Limb (tissue), 2 donors: ENCODE results near the gene WIPF1.

Experiments used
- DNase-seq, 2 donors: peaks; one replicate each; pipeline ENCODE4 v3.0.0-alpha.2; 2016; ENCODE audit errors: extremely low spot score in 2 of 2

WIPF1 gene

DNA sequence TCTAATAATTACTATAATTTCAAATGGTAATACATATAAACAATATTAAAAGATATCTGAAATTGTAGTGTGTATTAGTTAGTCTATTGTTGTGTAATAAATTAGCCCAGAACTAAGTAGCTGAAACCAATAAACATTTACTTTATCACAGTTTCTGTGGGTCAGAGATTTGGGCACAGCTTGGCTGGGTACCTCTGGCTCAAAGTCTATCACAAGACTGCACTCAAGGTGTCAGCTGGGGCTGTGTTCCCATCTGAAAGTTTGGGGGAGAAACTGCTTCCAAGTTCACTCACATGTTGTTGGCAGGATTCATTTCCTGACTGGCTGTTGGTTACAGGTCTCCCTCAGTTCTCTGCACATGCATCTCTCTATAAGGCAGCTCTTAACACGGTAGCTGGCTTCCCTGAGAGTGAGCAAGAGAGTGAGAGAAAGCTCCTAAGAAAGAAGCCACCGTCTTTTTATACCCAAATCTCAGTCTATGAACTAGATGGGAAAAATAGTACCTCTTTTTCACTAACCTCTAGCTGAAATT lies 25.6 kb upstream of the WIPF1 start:
- DNase-seq = no peak

- DNase-seq = no peak
Measured at GRCh38 chr2:174621323-174621722, 23.7 kb upstream of the WIPF1 start.

DNA sequence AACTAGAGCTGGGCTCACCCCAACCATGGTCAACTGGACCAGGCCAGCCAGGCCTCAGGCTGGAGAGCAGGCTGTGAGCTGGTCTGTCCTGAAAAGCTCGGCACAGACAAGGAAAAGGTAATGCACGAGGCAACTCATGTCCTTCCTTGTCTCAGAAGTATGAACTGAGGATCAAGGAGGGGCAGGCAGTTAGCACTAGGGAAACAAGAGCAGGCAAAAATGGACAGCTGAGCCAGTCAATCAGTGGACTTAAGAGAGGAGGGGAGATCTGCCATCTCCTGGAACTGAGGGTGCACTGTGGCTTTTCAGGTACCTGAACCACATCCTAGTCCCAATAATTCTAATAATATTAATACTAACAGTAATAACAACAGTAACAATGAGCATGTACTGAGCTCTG lies 20.6 kb upstream of the WIPF1 start:
- DNase-seq = no peak

GRCh38 chr2:174617718-174618117 lies 20.1 kb upstream of the WIPF1 start:
- DNase-seq = no peak

GRCh38 chr2:174617120-174617519 lies 19.5 kb upstream of the WIPF1 start:
- no peak for DNase-seq

DNA sequence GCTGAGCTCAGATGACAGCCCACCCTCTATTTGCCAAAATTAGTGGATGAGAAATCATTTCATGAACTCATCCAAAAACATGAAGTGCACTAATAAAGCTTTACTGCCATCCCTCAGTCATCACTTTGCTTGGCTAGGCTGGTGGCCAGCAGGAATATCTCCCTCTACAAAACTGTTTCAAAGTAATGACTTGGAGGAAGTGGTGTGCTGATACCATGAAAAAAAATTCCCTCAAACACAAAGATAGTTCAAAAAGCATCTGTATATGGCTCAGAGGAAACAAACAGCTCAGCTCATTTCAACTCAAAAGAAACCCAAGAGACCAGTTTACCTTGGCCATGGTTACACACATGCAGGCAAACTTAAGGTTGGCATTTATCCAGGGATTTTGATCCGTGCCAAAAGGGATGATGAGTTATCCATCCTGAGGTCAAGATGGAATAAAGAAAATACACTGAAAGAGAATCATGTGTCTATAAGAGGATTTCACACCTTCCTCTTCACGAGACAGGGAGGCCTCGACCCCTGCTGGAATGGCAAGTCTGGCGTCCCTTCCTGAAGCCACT lies 18.4 kb upstream of the WIPF1 start:
- no peak for DNase-seq

GRCh38 chr2:174614261-174614660 lies 16.7 kb upstream of the WIPF1 start:
- DNase-seq = no peak

GRCh38 chr2:174613531-174613930 lies 15.9 kb upstream of the WIPF1 start:
- DNase-seq = no peak

GRCh38 chr2:174612970-174613369 lies 15.4 kb upstream of the WIPF1 start:
- DNase-seq = no peak

DNA sequence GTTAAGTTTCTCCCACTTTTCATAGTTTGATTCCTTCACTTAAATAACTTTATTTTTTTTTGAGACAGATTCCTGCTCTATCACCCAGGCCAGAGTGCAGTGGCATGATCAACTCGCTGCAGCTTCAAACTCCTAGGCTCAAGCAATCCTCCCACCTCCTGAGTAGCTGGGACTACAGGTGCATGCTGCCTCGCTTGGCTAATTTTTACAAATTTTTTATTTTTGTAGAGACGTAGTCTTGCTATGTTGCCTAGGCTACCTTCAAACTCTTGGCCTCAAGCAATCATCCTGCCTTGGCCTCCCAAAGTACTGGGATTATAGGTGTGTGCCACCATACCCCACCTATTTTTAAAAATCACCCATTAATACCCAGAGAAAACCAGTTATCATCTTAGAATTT lies 14.2 kb upstream of the WIPF1 start:
- no peak for DNase-seq

GRCh38 chr2:174611006-174611405 lies 13.4 kb upstream of the WIPF1 start:
- no peak for DNase-seq

GRCh38 chr2:174610243-174610995 lies 12.8 kb upstream of the WIPF1 start:
- no peak for DNase-seq

DNA sequence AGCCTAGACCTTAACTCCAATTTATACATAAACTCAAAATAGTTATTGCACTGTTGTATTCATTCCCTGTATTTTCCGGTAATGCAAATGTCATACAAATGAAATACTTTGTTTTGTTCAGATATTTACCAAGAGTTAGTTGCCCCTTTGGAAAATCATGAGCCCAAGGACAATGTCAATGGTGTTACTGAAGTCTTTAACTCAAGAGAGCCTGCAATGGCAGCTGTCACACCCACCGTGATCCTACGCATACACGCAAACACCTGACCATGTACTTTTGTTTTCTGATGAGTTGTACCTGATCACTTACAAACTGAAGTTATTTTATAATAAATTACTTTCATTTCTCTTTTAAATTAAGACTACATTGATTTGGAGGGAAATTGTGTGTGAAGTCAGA lies 11.7 kb upstream of the WIPF1 start:
- no peak for DNase-seq

DNA sequence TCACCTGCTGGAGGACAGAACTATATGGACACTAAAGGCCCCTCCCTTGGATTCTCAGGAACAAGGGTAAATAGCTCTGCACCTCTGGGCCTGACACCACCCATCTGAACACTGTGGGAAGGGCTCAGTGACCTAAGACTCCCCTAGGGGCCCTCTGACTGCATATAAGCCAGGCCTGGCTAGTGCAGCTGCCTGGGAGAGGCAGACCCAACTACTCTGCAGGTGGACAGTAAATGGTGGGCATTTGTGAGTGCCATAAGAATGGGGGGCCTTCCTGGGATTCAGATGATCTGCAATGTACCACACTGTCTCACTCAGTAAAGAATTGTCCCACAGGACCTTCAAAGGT lies 11.2 kb upstream of the WIPF1 start:
- DNase-seq = no peak

DNA sequence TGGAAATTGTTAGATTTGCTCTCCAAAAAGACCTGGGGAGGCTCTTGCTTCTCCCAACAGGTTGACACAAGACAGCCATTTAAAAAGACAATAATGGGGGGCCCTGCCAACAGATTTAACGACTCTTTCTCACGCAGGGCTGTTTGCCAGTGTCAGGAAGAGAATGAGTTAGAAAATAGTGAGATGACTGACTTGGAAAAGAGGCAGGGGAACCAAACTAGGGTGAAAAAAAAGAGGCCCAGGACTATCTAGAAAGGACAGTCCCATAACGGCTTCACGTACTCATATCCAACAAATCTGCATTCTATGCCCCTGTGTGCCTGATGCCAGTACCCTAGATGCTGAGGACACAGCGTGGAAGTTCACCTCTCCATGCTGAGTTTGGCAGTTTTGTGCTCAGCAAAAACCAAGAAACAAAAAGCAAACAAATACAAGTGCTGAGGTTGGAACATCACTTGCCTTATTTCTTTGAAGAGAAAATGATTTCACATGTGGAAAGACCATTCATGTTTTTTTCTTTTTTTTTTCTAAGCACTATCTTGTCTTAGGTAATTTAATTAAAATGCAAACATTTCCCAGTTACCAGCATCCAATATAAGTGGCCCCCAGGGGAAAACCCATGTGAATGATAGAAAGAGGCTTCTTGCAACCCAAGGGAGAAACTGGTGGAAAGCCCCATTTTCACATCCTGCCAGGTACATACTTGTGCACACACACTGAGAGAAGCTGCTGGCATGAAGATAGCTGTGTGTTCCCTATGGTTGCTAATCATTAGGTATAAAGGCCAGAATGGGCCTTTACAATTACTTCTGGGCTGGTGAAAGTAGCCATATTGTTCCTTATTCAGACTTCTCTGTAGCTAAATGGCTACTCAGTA lies 10.6 kb upstream of the WIPF1 start:
- DNase-seq = no peak

GRCh38 chr2:174607584-174607983 lies 10.0 kb upstream of the WIPF1 start:
- DNase-seq = no peak

DNA sequence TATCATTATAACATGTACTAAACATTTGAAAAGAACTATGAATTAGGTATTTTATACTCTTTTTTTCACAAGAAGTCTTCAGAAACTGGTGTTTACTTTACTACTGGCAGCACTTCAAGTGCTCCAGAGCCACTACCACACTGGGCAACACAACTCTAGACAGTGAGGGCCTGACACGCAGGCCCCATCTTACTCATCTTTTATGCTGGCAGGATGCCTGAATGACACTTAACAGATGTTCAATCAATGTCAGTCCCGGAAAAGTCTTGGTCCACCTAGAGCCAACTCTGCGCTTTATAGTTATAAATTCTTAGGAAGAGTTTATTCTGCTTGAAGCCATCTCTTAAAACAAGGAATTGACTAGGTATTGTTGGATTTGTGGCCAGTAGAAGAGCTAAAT lies 8.7 kb upstream of the WIPF1 start:
- DNase-seq = no peak

GRCh38 chr2:174605687-174606086 lies 8.1 kb upstream of the WIPF1 start:
- no peak for DNase-seq

DNA sequence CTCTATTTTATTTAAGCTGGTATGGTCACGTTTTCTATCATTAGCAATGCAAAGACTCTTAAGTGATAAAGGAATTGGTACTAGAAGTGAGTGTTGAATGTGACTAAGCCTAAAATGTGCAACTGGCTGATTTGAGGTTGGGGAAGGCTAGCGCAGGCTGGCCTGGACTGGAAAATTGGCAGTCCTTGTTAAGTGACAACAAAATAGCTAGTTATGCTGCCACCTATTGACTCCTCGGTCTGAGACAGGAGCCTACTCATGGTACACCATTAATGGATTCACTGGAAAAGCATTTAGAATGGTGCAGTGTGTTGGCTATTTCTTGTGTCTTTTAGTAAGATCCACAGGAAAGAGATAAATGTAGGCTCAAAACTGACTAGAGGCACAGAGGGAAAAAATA lies 5.7 kb upstream of the WIPF1 start:
- no peak for DNase-seq

DNA sequence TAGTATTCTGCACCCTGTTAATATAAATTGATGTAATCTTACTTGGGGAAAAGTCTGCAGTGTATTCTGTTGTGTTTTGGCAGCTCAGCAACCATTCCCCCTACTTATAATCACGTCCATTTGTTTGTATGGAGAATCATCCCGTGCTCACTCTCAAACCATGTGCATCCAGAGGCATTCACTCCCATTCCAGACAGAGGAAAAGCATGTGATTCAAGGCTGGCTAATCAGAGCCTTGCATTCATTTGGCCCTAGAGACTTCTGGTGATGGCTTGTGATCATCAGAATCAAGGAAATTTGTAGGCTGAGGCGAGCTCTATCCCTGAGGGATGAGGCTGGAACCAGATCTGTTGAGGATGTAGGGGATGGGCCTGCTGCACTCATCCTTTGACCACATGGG lies 5.1 kb upstream of the WIPF1 start:
- no peak for DNase-seq

DNA sequence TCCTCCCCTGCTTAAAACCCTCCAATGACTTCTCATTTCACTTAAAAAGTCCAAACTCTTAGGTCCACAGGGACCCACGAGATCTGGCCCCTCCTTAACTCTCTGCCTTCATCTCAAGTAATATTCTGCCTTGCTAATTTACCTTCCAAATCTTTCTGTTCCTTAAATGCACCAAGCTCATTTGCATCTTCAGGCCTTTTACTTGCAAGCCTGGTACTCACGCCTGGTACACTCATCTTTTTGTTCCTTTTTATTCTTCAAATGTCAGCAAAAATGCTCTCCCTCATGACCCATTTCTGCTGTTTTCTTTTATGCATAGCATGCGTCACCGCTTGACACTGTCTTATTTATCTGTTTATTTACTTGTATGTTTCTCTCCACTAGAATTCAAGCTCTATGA lies 2.7 kb upstream of the WIPF1 start:
- DNase-seq = no peak

DNA sequence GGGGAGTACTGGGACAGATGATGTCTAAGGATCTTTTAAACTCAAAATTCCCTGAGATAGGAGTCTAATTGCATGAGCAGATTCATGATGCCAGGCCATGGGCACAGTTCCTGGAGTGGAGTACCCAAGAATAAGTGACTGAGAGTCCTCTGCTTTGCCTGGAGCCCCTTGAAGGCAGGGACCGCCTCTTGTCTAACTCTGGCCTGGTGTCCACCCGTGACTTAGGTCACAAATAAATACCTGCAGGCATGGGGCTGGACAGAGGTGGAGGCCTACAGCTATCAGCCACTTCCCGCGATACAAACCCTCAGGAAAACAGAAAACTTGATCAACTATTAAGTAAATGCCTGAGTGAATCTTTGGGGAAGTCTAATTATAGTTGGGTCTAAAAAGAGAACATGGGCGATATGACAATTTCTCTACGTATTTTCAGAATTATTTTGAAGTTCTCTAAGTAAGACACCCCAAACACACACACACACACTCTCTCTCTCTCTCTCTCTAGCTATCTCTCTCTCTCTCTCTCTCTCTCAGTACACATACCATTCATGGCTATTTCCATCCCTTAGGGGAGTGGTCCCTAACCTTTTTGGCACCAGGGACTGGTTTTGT lies 1.8 kb upstream of the WIPF1 start:
- DNase-seq = no peak
